SK-N-SH (cell line): ENCODE data around the gene GLYR1. TPM values are rescaled to one million over a fixed set of nuclear protein-coding genes. Genes with fewer than 3 reads are reported as not detected.

ENCODE experiments used
- CTCF ChIA-PET: fragments of 300-600, 350-600 bp; formaldehyde crosslinking; extraction: SDS; loops from one replicate; lab custom pipeline; 2021; lab: Yijun Ruan, JAX
- POLR2A ChIA-PET: fragments of 350-600 bp; sonication (Branson Sonifier 250); formaldehyde crosslinking; extraction: SDS; loops from one replicate; lab custom pipeline; 2020; ENCODE audit warnings: antibody characterized with exemption, inconsistent platforms; lab: Yijun Ruan, JAX
- DNase-seq: peaks from one replicate; pipeline ENCODE4 v3.0.0; 2012
- H2AFZ ChIP-seq: fragments of 200-600 bp; sonication (generic); 2 replicates; pipeline ENCODE4 v1.8.1; 2016; ENCODE audit warnings: antibody characterized with exemption, mild to moderate bottlenecking, low read depth
- H3F3A ChIP-seq: fragments of 200-600 bp; sonication (generic); replicated peaks from 2 replicates; pipeline ENCODE3; 2016; ENCODE audit warnings: antibody characterized with exemption, mild to moderate bottlenecking; ENCODE audit not compliant: insufficient read depth
- H3K27ac ChIP-seq, 2 experiments: fragments of 200-500 bp in 1 of 2; fragments of 200-600 bp in 1 of 2; sonication (Bioruptor generic) in 1 of 2; sonication (generic), shearing (Covaris generic) in 1 of 2; 2 replicates each; pipeline versions ENCODE4 v1.5.1 to v1.6.1; 2014 to 2016; ENCODE audit warnings: low read depth in 2 of 2, inconsistent platforms in 1 of 2, low read length in 1 of 2, mild to moderate bottlenecking in 1 of 2, mixed read lengths in 1 of 2
- H3K27me3 ChIP-seq: fragments of 200-600 bp; sonication (generic), shearing (Covaris generic); 2 replicates; pipeline ENCODE4 v1.6.1; 2016; ENCODE audit warnings: mixed run types; ENCODE audit not compliant: insufficient read depth
- H3K36me3 ChIP-seq, 2 experiments: fragments of 200-500 bp in 1 of 2; fragments of 200-600 bp in 1 of 2; sonication (Bioruptor generic) in 1 of 2; sonication (generic) in 1 of 2; replicated peaks in 1 of 2; 2 replicates each; pipeline versions ENCODE3 to v1.5.1; 2014 to 2016; ENCODE audit warnings: low read length in 1 of 2, mild to moderate bottlenecking in 1 of 2; ENCODE audit not compliant: insufficient read depth in 2 of 2, control insufficient read depth in 1 of 2
- H3K4me1 ChIP-seq, 2 experiments: fragments of 200-500 bp in 1 of 2; fragments of 200-600 bp in 1 of 2; sonication (Bioruptor generic) in 1 of 2; sonication (generic), shearing (Covaris generic) in 1 of 2; 2 replicates each; pipeline versions ENCODE4 v1.5.1 to v1.6.1; 2014 to 2016; ENCODE audit warnings: low read depth in 1 of 2, low read length in 1 of 2, mixed run types in 1 of 2; ENCODE audit not compliant: insufficient read depth in 2 of 2, control insufficient read depth in 1 of 2
- H3K4me2 ChIP-seq: fragments of 200-600 bp; sonication (generic), shearing (Covaris generic); 2 replicates; pipeline ENCODE4 v1.6.1; 2017; ENCODE audit warnings: mixed run types
- H3K4me3 ChIP-seq, 2 experiments: fragments of 200-500 bp in 1 of 2; fragments of 200-600 bp in 1 of 2; sonication (Bioruptor generic) in 1 of 2; sonication (generic), shearing (Covaris generic) in 1 of 2; 2 replicates each; pipeline versions ENCODE4 v1.5.1 to v1.8.1; 2014 to 2016; ENCODE audit warnings: low read depth in 2 of 2, inconsistent platforms in 1 of 2, low read length in 1 of 2, mild to moderate bottlenecking in 1 of 2, mixed read lengths in 1 of 2, moderate library complexity in 1 of 2
- H3K79me2 ChIP-seq: fragments of 200-600 bp; sonication (generic); 2 replicates; pipeline ENCODE4 v1.8.1; 2017; ENCODE audit warnings: mild to moderate bottlenecking; ENCODE audit not compliant: insufficient read depth
- H3K9ac ChIP-seq: fragments of 200-600 bp; sonication (generic); 2 replicates; pipeline ENCODE4 v1.6.1; 2017; ENCODE audit warnings: mixed run types
- H3K9me2 ChIP-seq: fragments of 200-600 bp; sonication (generic); 2 replicates; pipeline ENCODE4 v1.6.1; 2017; ENCODE audit warnings: mixed run types
- H3K9me3 ChIP-seq: fragments of 200-600 bp; sonication (generic); 2 replicates; pipeline ENCODE4 v1.6.1; 2017; ENCODE audit warnings: mixed run types, mild to moderate bottlenecking, moderate library complexity
- H4K20me1 ChIP-seq: fragments of 200-600 bp; sonication (generic); 2 replicates; pipeline ENCODE4 v1.6.1; 2017; ENCODE audit warnings: mild to moderate bottlenecking, mixed run types; ENCODE audit not compliant: insufficient read depth
- EP300 ChIP-seq, 2 experiments: IDR thresholded peaks; 2 replicates each; pipeline versions ENCODE4 v1.4.0 to v1.6.1; 2012; ENCODE audit warnings: borderline replicate concordance in 1 of 2, low read depth in 1 of 2, low read length in 1 of 2
- FOXM1 ChIP-seq: IDR thresholded peaks from 2 replicates; pipeline ENCODE4 v1.4.0; 2012; ENCODE audit warnings: low read depth, mild to moderate bottlenecking
- GATA2 ChIP-seq: sonication (generic); formaldehyde crosslinking; IDR thresholded peaks from 2 replicates; pipeline ENCODE4 v1.5.0; 2020; ENCODE audit warnings: mild to moderate bottlenecking, missing genetic modification reagents
- MXI1 ChIP-seq: IDR thresholded peaks from 2 replicates; pipeline ENCODE4 v1.6.1; 2012; ENCODE audit warnings: mild to moderate bottlenecking, low read depth, low read length, improper control_type of control experiment
- NFIC ChIP-seq: IDR thresholded peaks from 2 replicates; pipeline ENCODE4 v1.4.0; 2012; ENCODE audit warnings: borderline replicate concordance
- RAD21 ChIP-seq: IDR thresholded peaks from 2 replicates; pipeline ENCODE4 v1.6.1; 2012; ENCODE audit warnings: mild to moderate bottlenecking, low read length
- RCOR1 ChIP-seq: fragments of 150-350 bp; IDR thresholded peaks from 2 replicates; pipeline ENCODE4 v1.6.1; 2017; ENCODE audit warnings: antibody characterized with exemption, low read length
- RXRA ChIP-seq: IDR thresholded peaks from 2 replicates; pipeline ENCODE4 v1.4.0; 2012; ENCODE audit warnings: low read depth, mild to moderate bottlenecking, borderline replicate concordance
- SIN3A ChIP-seq: IDR thresholded peaks from 2 replicates; pipeline ENCODE4 v1.6.1; 2012; ENCODE audit warnings: low read depth, mild to moderate bottlenecking, low read length, moderate library complexity, borderline replicate concordance
- SMC3 ChIP-seq: IDR thresholded peaks from 2 replicates; pipeline ENCODE4 v1.6.1; 2012; ENCODE audit warnings: low read depth, low read length, improper control_type of control experiment
- TAF1 ChIP-seq: IDR thresholded peaks from 2 replicates; pipeline ENCODE4 v1.6.1; 2012; ENCODE audit warnings: low read depth, mild to moderate bottlenecking, low read length, moderate library complexity, borderline replicate concordance
- TCF12 ChIP-seq: IDR thresholded peaks from 2 replicates; pipeline ENCODE4 v1.4.0; 2012
- TEAD4 ChIP-seq: IDR thresholded peaks from 2 replicates; pipeline ENCODE4 v1.4.0; 2012; ENCODE audit warnings: mild to moderate bottlenecking, borderline replicate concordance; ENCODE audit not compliant: insufficient read depth
- YY1 ChIP-seq: IDR thresholded peaks from 2 replicates; pipeline ENCODE4 v1.4.0; 2012; ENCODE audit warnings: low read depth, mild to moderate bottlenecking
- WGBS: methylation state at CpG from one replicate; pipeline ENCODE4 v1.1.6; 2017; ENCODE audit warnings: low lambda C conversion rate; 5-methylcytosine and 5-hydroxymethylcytosine counted together
- polyA plus RNA-seq, 3 experiments: library from polyadenylated mRNA; depleted of rRNA; stranded (reverse); fragments of >200 nt; gene quantifications; 2 replicates each; pipeline ENCODE4 v1.2.3, GENCODE V29; 2012
- TF ChIP-seq, protein P1 (sequence below): IDR thresholded peaks from 2 replicates; pipeline ENCODE4; 2012
- TF ChIP-seq, protein P2 (sequence below): IDR thresholded peaks from 2 replicates; pipeline ENCODE4 v1.4.0; 2012; ENCODE audit warnings: low read depth, borderline replicate concordance
- TF ChIP-seq, protein P3 (sequence below): IDR thresholded peaks from 2 replicates; pipeline ENCODE4 v1.6.1; 2012; ENCODE audit warnings: mild to moderate bottlenecking, low read depth, low read length, moderate library complexity
- TF ChIP-seq, protein P4 (sequence below): fragments of 150-350 bp; IDR thresholded peaks from 2 replicates; pipeline ENCODE4 v1.6.1; 2016; ENCODE audit warnings: mild to moderate bottlenecking, low read depth, low read length

GLYR1 gene
- polyA plus RNA-seq, 1 of the 3 experiments (the other 2 are of a cell fraction), result 40.1 TPM

DNA sequence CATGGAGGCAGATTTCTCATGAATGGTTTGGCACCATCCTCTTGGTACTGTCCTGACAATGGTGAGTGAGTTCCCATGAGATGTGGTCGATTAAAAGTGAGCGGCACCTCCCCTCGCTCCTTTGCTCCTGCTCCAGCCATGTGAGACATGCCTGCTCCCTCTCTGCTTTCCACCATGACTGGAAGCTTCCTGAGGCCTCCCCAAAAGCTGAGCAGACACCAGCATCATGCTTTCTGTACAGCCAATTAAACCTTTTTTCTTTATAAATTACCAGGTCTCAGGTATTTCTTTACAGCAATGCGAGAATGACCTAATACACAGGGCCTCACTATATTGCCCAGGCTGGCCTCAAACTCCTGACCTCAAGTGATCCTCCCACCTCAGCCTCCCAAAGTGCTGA lies 92.2 kb downstream of the GLYR1 start:
- H3K4me2 ChIP-seq, result no peak overlapping the region
- H3K27me3 ChIP-seq, result no peaks in the 10 kb centered on the region
- no peak overlapping the region for H2AFZ ChIP-seq
- no peaks in the 10 kb centered on the region for H4K20me1 ChIP-seq
- H3F3A ChIP-seq, result peaks cover 3% of the 10 kb centered on the region
- 89% methylated on average over 4 of the region's 4 CpGs for WGBS
- POLR2A ChIA-PET, result no interaction called here
- H3K9me2 ChIP-seq, result no peaks in the 10 kb centered on the region
- no peak for DNase-seq
- CTCF ChIA-PET, result no interaction called here
- H3K4me3 ChIP-seq, result no peak overlapping the region
- no peaks in the 10 kb centered on the region for H3K4me1 ChIP-seq
- H3K9ac ChIP-seq, result no peak overlapping the region
- H3K9me3 ChIP-seq, result 0 out of 2 replicates have a peak, but pooled peaks cover 6% of the 10 kb centered on the region
- no peak for TF ChIP-seq SIN3A
- no peak for TF ChIP-seq FOXM1
- TF ChIP-seq, protein P1, sequence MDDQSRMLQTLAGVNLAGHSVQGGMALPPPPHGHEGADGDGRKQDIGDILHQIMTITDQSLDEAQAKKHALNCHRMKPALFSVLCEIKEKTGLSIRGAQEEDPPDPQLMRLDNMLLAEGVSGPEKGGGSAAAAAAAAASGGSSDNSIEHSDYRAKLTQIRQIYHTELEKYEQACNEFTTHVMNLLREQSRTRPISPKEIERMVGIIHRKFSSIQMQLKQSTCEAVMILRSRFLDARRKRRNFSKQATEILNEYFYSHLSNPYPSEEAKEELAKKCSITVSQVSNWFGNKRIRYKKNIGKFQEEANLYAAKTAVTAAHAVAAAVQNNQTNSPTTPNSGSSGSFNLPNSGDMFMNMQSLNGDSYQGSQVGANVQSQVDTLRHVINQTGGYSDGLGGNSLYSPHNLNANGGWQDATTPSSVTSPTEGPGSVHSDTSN, result no peak
- TF ChIP-seq, protein P2, sequence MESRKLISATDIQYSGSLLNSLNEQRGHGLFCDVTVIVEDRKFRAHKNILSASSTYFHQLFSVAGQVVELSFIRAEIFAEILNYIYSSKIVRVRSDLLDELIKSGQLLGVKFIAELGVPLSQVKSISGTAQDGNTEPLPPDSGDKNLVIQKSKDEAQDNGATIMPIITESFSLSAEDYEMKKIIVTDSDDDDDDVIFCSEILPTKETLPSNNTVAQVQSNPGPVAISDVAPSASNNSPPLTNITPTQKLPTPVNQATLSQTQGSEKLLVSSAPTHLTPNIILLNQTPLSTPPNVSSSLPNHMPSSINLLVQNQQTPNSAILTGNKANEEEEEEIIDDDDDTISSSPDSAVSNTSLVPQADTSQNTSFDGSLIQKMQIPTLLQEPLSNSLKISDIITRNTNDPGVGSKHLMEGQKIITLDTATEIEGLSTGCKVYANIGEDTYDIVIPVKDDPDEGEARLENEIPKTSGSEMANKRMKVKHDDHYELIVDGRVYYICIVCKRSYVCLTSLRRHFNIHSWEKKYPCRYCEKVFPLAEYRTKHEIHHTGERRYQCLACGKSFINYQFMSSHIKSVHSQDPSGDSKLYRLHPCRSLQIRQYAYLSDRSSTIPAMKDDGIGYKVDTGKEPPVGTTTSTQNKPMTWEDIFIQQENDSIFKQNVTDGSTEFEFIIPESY, result no peak
- TF ChIP-seq, protein P3, sequence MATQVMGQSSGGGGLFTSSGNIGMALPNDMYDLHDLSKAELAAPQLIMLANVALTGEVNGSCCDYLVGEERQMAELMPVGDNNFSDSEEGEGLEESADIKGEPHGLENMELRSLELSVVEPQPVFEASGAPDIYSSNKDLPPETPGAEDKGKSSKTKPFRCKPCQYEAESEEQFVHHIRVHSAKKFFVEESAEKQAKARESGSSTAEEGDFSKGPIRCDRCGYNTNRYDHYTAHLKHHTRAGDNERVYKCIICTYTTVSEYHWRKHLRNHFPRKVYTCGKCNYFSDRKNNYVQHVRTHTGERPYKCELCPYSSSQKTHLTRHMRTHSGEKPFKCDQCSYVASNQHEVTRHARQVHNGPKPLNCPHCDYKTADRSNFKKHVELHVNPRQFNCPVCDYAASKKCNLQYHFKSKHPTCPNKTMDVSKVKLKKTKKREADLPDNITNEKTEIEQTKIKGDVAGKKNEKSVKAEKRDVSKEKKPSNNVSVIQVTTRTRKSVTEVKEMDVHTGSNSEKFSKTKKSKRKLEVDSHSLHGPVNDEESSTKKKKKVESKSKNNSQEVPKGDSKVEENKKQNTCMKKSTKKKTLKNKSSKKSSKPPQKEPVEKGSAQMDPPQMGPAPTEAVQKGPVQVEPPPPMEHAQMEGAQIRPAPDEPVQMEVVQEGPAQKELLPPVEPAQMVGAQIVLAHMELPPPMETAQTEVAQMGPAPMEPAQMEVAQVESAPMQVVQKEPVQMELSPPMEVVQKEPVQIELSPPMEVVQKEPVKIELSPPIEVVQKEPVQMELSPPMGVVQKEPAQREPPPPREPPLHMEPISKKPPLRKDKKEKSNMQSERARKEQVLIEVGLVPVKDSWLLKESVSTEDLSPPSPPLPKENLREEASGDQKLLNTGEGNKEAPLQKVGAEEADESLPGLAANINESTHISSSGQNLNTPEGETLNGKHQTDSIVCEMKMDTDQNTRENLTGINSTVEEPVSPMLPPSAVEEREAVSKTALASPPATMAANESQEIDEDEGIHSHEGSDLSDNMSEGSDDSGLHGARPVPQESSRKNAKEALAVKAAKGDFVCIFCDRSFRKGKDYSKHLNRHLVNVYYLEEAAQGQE, result no peak
- TF ChIP-seq SMC3, result no peak
- TF ChIP-seq YY1, result no peak
- no peak for TF ChIP-seq MXI1
- TF ChIP-seq GATA2 (CRISPR knock-in tag), result no peak
- TF ChIP-seq, protein P4, sequence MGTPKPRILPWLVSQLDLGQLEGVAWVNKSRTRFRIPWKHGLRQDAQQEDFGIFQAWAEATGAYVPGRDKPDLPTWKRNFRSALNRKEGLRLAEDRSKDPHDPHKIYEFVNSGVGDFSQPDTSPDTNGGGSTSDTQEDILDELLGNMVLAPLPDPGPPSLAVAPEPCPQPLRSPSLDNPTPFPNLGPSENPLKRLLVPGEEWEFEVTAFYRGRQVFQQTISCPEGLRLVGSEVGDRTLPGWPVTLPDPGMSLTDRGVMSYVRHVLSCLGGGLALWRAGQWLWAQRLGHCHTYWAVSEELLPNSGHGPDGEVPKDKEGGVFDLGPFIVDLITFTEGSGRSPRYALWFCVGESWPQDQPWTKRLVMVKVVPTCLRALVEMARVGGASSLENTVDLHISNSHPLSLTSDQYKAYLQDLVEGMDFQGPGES, result no peak
- no peak for TF ChIP-seq NFIC
- TF ChIP-seq EP300 (IDR thresholded peaks at IDR 0.05; ENCODE audit: borderline replicate concordance in 1 of 2, low read depth in 1 of 2, low read length in 1 of 2), result no peak
- TF ChIP-seq RAD21, result no peak
- no peak for TF ChIP-seq TEAD4
- TF ChIP-seq TAF1, result no peak
- no peak for TF ChIP-seq TCF12
- TF ChIP-seq RXRA, result no peak
- no peak for TF ChIP-seq RCOR1
- H3K36me3 ChIP-seq, result peaks cover 45 to 55% of the 10 kb centered on the region in 2 experiments
- no peak overlapping the region for H3K27ac ChIP-seq
- no peaks in the 10 kb centered on the region for H3K79me2 ChIP-seq
